ENCODE measurements around the gene PPP1R3C.

PPP1R3C gene

GRCh38 chr10:91610444-91610843 lies 22.4 kb downstream of the PPP1R3C start:
- no peak overlapping the region for H3K4me3 ChIP-seq (replicated peaks; ENCODE audit: low read depth, low read length)
- TF ChIP-seq CTCF (IDR thresholded peaks at IDR 0.05; ENCODE audit: low read length, missing control alignments) = no peak
- no peak for DNase-seq (ENCODE audit: low read depth)

- H3K4me3 ChIP-seq (replicated peaks; ENCODE audit: low read depth, low read length) = no peak overlapping the region
- DNase-seq (ENCODE audit: low read depth) = no peak
- TF ChIP-seq CTCF (IDR thresholded peaks at IDR 0.05; ENCODE audit: low read length, missing control alignments) = no peak
Measured at GRCh38 chr10:91607646-91608403, 25.0 kb downstream of the PPP1R3C start.

- no peak for TF ChIP-seq CTCF (IDR thresholded peaks at IDR 0.05; ENCODE audit: low read length, missing control alignments)
- DNase-seq (ENCODE audit: low read depth) = no peak
- no peak overlapping the region for H3K4me3 ChIP-seq (replicated peaks; ENCODE audit: low read depth, low read length)
Measured at GRCh38 chr10:91605968-91606367, 26.9 kb downstream of the PPP1R3C start.

GRCh38 chr10:91604553-91605534 lies 28.0 kb downstream of the PPP1R3C start:
- no peak overlapping the region for H3K4me3 ChIP-seq (replicated peaks; ENCODE audit: low read depth, low read length)
- peak; percentile 78 for DNase-seq (ENCODE audit: low read depth)
- peak; percentile 24 for TF ChIP-seq CTCF (IDR thresholded peaks at IDR 0.05; ENCODE audit: low read length, missing control alignments)

DNA sequence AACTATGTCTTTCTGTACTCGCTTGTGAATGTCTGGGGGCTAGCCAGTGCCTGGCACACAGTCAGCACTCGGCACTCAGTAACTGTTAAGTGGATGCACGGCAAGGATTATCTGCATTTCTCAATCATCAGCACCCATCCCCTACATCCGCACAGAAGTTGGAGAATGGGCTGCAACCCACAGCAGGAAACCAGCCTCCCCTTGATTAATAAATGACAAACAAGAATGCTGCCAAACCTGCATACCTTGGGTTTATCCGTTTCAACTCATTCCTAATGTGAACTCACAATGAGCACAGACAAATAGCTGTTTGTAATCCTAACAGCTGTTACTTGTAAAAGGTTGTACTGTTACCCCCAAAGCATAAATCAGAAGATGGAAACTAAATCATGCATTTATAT lies 28.9 kb downstream of the PPP1R3C start:
- H3K4me3 ChIP-seq (replicated peaks; ENCODE audit: low read depth, low read length) = no peak overlapping the region
- TF ChIP-seq CTCF (IDR thresholded peaks at IDR 0.05; ENCODE audit: low read length, missing control alignments) = no peak
- DNase-seq (ENCODE audit: low read depth) = peak; percentile 82

DNA sequence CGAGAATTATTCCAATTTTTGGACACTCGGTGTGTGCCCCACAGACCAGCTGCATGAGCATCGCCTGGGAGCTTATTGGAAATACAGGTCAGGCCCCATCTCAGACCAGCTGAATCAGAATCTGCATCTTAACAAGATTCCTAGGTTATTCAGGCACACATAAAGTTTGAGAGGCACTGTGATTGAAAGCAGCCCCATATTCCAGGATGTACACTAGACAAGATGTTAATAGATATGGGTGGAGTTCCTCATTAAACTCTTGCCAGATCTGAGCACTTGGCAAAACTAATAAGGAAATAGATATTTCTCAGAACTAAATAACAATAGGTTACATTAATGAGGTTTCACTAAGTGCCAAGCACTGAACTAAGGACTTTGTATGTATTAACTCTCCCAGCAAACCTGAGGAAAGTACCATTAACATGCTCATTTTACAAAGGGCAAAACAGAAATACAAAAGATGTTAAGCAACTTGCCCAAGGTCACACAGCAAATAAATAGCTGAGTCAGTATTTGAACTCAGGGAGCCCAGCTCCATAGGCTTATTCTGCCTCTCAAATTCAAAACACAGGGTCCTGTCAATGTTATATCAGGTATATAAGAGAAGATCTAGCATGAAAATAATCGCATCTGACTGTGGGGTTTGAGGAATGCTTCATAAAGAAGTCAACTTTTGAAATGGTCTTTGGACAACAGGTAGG lies 29.9 kb downstream of the PPP1R3C start:
- no peak for DNase-seq (ENCODE audit: low read depth)
- no peak overlapping the region for H3K4me3 ChIP-seq (replicated peaks; ENCODE audit: low read depth, low read length)
- TF ChIP-seq CTCF (IDR thresholded peaks at IDR 0.05; ENCODE audit: low read length, missing control alignments) = no peak
